Measurements from ENCODE around the gene LRRC2. TPM values are rescaled to one million over a fixed set of nuclear protein-coding genes. Genes with fewer than 3 reads are reported as not detected.

The LRRC2 gene
- total RNA-seq, 1 experiment from 2014 or later: 2.6 TPM

DNA sequence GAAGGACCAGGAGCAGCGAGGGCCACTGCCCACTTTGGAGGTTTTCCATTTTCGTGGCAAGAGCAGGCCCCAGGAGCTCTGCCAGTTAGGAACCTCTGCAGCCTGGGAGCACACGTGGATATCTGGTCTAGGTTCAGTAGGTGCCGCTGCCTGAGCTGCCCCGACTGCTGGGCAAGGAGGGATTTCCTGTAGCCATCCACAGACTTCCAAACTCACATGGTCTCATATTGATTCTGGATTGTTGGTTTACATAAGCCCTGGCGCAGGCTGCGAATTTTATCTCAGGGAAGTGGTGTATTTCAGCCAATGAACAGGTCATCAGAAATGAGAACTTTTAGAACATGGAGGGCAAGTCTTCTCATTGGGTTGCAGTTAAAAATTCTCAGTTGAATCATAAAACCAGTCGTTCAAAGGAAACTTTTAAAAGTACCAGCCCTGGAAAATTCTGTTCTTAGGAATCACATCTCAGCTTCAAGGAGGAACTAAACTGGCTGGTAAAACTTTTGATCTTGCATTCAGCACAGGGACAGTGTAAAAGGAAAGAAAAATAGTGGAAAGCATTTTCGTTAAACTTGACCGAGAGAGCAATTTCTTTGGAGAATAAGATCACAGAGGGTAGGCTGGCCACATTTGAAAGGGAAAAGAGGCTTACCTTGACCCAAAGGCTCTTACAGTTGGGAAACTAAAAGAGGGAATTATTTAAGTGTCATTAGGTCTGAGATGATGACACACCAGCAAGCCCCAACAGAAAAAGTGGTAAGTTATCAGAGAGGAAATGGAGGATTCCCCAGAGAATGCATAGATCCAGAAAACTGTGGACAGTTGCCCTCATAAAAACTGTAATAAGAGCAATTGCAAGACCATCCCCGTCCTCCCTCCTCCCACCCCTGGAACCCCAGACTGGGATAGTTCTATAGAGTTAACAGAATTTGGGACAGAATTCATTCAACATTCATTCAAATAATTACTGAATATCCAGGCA, 74.7 kb downstream of the LRRC2 start:
- H3K14ac ChIP-seq (ENCODE audit: insufficient read depth, low read length): no peak overlapping the region
- H2AK5ac ChIP-seq (ENCODE audit: insufficient read length, low read length): no peak overlapping the region
- no peak overlapping the region for H3K27ac ChIP-seq (ENCODE audit: insufficient read length, low read depth, low read length)
- H2BK12ac ChIP-seq (ENCODE audit: insufficient read length, low read depth, low read length): no peak overlapping the region
- no peak overlapping the region for H3T11ph ChIP-seq (ENCODE audit: low read length)
- no peak overlapping the region for H3K56ac ChIP-seq (ENCODE audit: insufficient read length, low read depth, low read length)
- H4K91ac ChIP-seq (ENCODE audit: insufficient read length, low read depth, low read length): no peak overlapping the region
- no peak overlapping the region for H2BK5ac ChIP-seq (ENCODE audit: insufficient read length, low read length)
- no peaks in the 10 kb centered on the region for H4K20me1 ChIP-seq (ENCODE audit: control insufficient read depth, insufficient read depth, insufficient read length)
- Mint-ChIP-seq H3K27me3 (ENCODE audit: low read depth) (peaks cover 6% of the 10 kb centered on the region; the same call in 1 of the 2 replicates), H3K27ac (no peak overlapping the region), H3K4me1 (peaks cover 28 to 30% of the 10 kb centered on the region in 2 experiments), H3K36me3 (ENCODE audit: insufficient read depth in 1 of 3, low read depth in 3 of 3) (peaks cover 8 to 16% (median 10%) of the 10 kb centered on the region in 3 experiments), H3K9me3 (peaks cover 14 to 15% of the 10 kb centered on the region in 2 experiments), H3K4me3 (no peak overlapping the region)
- H2AFZ ChIP-seq (ENCODE audit: low read length): no peak overlapping the region
- no peak for TF ChIP-seq CTCF (conservative IDR thresholded peaks at IDR 0.05)
- no peaks in the 10 kb centered on the region for H3K79me2 ChIP-seq (ENCODE audit: insufficient read depth, low read length)
- no peak overlapping the region for H4K8ac ChIP-seq (replicated peaks; ENCODE audit: insufficient read length, low read depth, low read length)
- no peak for DNase-seq
- H3K9me3 ChIP-seq (ENCODE audit: control insufficient read depth, low read depth, low read length): no peaks in the 10 kb centered on the region
- no peak overlapping the region for H2BK15ac ChIP-seq (ENCODE audit: low read depth, low read length)
- H3K79me1 ChIP-seq (ENCODE audit: insufficient read depth, low read depth, low read length, poor library complexity, severe bottlenecking): no peaks in the 10 kb centered on the region
- no CpG with 5 or more reads among the region's 11 CpGs for WGBS (ENCODE audit: extremely low coverage, insufficient read length, low lambda C conversion rate)
- H3K4ac ChIP-seq (ENCODE audit: low read depth, low read length): no peak overlapping the region
- H4K5ac ChIP-seq (ENCODE audit: insufficient read length, low read depth, low read length): no peak overlapping the region
- H3K27me3 ChIP-seq (ENCODE audit: insufficient read depth, low read length): no peaks in the 10 kb centered on the region; the same call in 1 of the 2 replicates
- H3K4me1 ChIP-seq (ENCODE audit: insufficient read depth, low read length): no peaks in the 10 kb centered on the region
- H3K23me2 ChIP-seq (ENCODE audit: insufficient read length, low read depth, low read length, poor library complexity, severe bottlenecking): no peaks in the 10 kb centered on the region
- H3K9ac ChIP-seq (ENCODE audit: extremely low read depth, insufficient read length, low read length): no peak overlapping the region
- no peak overlapping the region for H3K23ac ChIP-seq (ENCODE audit: insufficient read length, low read depth, low read length)
- no peak overlapping the region for H3K18ac ChIP-seq (ENCODE audit: insufficient read length, low read depth, low read length)
- no peak overlapping the region for H2BK20ac ChIP-seq (ENCODE audit: low read depth, low read length, poor library complexity, severe bottlenecking)
- no peak overlapping the region for H3K4me2 ChIP-seq (ENCODE audit: insufficient read depth, insufficient read length, low read length)
- no peak overlapping the region for H2BK120ac ChIP-seq (ENCODE audit: low read depth, low read length, poor library complexity, severe bottlenecking)
